GM12873 (cell line): ENCODE data around the gene CRHR1.

Experiments
- TF ChIP-seq, protein P1 (sequence below): IDR thresholded peaks from 2 replicates; pipeline ENCODE4 v1.5.1; 2012; ENCODE audit warnings: low read depth, mild to moderate bottlenecking, moderate library complexity, low read length, control low read depth; ENCODE audit not compliant: insufficient read depth; ENCODE audit errors: missing control alignments

CRHR1 gene

GRCh38 chr17:45819632-45820031 lies 35.5 kb downstream of the CRHR1 start:
- TF ChIP-seq, protein P1, sequence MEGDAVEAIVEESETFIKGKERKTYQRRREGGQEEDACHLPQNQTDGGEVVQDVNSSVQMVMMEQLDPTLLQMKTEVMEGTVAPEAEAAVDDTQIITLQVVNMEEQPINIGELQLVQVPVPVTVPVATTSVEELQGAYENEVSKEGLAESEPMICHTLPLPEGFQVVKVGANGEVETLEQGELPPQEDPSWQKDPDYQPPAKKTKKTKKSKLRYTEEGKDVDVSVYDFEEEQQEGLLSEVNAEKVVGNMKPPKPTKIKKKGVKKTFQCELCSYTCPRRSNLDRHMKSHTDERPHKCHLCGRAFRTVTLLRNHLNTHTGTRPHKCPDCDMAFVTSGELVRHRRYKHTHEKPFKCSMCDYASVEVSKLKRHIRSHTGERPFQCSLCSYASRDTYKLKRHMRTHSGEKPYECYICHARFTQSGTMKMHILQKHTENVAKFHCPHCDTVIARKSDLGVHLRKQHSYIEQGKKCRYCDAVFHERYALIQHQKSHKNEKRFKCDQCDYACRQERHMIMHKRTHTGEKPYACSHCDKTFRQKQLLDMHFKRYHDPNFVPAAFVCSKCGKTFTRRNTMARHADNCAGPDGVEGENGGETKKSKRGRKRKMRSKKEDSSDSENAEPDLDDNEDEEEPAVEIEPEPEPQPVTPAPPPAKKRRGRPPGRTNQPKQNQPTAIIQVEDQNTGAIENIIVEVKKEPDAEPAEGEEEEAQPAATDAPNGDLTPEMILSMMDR: no peak

DNA sequence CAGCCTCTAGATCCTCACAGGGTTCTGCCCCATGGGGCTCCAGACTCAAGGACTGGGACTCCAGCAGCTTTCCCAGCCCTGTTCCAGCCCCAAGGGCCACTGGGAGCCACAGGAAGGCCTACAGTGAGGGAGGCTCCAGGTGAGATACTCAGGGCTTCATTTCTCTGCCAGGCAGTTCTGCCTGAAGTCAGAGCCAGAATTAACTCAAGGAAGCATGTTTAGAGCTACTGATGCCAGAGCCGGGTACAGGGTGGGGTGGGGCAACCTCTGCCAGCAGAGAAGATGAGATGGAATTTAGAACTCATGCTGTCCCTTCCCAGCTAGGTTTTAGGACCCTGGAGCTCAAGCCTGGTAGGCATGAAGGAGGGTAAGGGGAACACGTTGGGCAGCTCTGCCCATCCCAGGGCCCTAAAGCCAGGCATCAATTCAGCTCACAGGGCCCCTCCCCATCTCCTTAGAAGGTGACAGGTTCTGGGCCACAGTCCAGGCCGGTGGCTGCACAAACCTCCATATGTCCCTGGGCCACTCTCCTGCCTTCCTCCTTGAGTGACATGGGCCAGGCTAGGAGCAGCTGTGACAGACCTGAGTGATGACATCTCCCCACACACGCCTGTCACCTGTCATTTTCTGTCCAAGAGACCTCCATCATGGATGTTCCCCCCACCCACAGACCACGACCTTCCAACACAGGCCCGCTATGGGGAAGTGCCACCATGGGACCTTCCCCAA lies 36.1 kb downstream of the CRHR1 start:
- TF ChIP-seq, protein P1: no peak

DNA sequence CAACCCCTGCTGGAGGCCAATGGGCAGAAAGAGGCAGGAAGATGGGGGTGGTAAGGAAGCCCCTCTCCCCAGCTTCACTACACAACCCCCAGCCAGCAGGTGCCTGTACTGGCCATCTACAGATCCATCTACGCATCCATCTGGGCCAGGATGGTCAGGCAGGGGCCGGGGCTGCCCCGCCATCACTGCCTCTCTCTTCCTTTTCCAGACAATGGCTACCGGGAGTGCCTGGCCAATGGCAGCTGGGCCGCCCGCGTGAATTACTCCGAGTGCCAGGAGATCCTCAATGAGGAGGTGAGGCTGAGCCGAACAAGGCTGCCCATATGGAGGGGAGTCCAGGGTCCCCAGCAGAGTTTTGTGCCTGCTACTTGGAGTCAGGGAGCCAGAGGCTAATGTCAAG lies 37.0 kb downstream of the CRHR1 start:
- TF ChIP-seq, protein P1: no peak

DNA sequence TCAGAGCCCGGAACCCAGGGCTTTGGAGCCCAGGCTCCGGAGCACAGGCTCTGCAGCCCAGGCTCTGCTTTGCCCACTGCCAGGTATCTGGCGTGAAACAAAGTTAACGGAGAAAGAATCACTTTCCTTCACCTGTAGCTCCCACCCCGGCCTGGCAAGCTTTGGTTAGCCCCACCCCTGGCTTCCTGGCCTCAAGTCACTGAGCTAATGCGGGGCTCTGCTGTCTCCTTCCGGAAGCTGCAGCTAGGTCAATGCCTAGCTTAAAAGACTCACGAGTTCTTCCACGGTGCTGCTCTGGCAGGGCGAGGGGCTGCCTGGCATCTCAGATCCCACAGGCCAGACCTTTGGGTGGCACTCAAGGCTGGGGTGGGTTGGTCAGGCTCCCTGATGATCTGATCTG lies 39.5 kb downstream of the CRHR1 start:
- TF ChIP-seq, protein P1: no peak

DNA sequence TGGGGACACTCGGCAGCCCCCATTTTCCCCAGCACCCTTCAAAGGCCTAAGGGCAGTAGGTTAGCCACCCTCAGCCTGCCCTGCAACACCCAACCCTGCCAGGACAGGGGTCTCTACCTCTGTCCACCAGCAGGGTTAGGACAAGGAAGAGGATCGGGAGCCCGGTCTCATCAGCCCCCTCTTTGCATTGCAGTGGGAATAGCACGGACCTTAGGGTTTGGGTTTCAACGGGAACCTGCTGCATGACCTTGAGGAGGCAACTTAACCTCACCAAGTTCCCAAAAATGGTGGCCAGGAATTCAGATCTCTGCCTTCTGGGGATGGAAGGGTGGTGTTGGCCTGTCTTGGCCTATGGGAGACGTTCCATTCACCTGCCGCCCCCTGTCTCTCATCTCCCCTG lies 40.4 kb downstream of the CRHR1 start:
- TF ChIP-seq, protein P1: no peak

DNA sequence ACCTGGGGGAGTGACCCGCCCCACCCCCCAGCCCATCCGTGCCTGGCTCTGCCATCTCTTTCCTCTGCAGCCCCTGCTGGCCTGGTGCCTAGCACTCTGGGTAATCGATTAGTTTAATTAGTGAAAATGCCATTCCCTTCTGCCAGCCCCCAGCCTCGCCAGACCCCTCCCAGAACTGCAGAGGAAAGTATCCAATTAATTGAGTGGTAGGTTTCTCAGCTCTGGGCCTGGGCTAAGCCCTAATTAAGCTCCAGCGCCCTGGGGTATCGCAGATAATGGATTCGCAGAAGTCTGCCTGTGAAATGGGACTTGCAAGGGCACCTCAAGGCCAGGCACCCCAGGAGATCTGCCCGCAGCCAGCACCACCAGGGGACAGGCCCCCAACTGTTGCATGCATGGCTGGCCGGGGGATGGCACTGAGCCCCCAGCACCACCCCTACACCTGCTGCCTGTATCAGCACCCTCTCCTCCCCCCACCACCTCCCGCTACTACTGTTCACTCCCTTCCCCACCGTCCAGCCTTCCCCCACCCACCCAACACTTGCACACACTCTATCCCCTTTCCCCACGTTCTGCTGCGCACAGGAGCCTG lies 40.9 kb downstream of the CRHR1 start:
- TF ChIP-seq, protein P1: no peak

DNA sequence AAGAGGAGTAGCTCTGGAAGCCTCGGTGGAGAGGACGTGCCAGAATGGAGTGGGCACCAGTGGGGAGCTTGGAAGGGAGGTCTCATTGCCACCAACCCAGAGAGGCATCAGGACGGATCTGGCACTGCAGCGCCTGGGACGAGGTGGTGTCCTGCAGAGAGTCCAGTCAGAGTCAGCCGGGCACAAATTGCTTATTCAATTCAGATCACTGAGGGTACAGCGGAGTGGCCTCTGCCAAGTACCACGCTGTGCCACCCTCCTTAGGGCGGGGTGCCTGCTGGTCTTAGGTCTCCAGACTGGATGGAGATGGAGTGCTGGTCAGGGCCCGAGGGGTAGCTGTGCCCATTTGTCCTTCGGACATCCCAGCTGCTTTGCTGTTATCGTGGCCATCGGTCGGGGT lies 41.7 kb downstream of the CRHR1 start:
- TF ChIP-seq, protein P1: no peak
